A673 (cell line): Measurements from ENCODE around the gene SOX4. TPM values are rescaled to one million over a fixed set of nuclear protein-coding genes. Genes with fewer than 3 reads are reported as not detected.

Source experiments
- BruUV-seq: library from RNA; stranded (reverse); fragments of 400-500 nt; replicated peaks from 2 replicates; lab custom pipeline; 2021; lab: Mats Ljungman, UMichigan
- CTCF ChIA-PET: fragments of 300-600 bp; sonication (Branson Sonifier 250); formaldehyde crosslinking; loops from one replicate; lab custom pipeline; 2022; ENCODE audit warnings: antibody characterized with exemption; lab: Charles Lee
- POLR2A ChIA-PET: fragments of 300-600 bp; sonication (Branson Sonifier 250); formaldehyde crosslinking; loops from one replicate; lab custom pipeline; 2022; ENCODE audit warnings: antibody characterized with exemption; ENCODE audit not compliant: low non-redundant PET; lab: Charles Lee
- DNase-seq: peaks from one replicate; pipeline ENCODE4 v3.0.0-alpha.2; 2015; ENCODE audit warnings: low spot score
- H3K27ac ChIP-seq: fragments of 200-600 bp; sonication (generic); 2 replicates; pipeline ENCODE4 v1.5.1; 2016; ENCODE audit warnings: mixed run types, low read depth, mild to moderate bottlenecking, mixed read lengths, antibody characterized with exemption, low read length; ENCODE audit not compliant: poor library complexity, severe bottlenecking
- H3K27me3 ChIP-seq: fragments of 200-600 bp; sonication (generic); replicated peaks from 2 replicates; pipeline ENCODE4 v1.6.1; 2017; ENCODE audit warnings: mixed run types, low read depth, mild to moderate bottlenecking, mixed read lengths, antibody characterized with exemption, low read length; ENCODE audit not compliant: insufficient read depth, poor library complexity
- H3K36me3 ChIP-seq: fragments of 200-600 bp; sonication (generic); 2 replicates; pipeline ENCODE4 v1.6.1; 2016; ENCODE audit warnings: mixed run types, mild to moderate bottlenecking, mixed read lengths, antibody characterized with exemption, low read length; ENCODE audit not compliant: insufficient read depth, poor library complexity, severe bottlenecking
- H3K4me1 ChIP-seq: fragments of 200-600 bp; sonication (generic); 2 replicates; pipeline ENCODE4 v1.6.1; 2017; ENCODE audit warnings: mixed run types, mild to moderate bottlenecking, mixed read lengths, antibody characterized with exemption, low read length; ENCODE audit not compliant: insufficient read depth, poor library complexity, severe bottlenecking
- H3K4me3 ChIP-seq: fragments of 200-600 bp; sonication (generic); 2 replicates; pipeline ENCODE4 v1.5.1; 2016; ENCODE audit warnings: low read depth, mixed run types, mild to moderate bottlenecking, mixed read lengths, low read length; ENCODE audit not compliant: poor library complexity, severe bottlenecking
- H3K9me3 ChIP-seq: fragments of 200-600 bp; sonication (generic); 2 replicates; pipeline ENCODE4 v1.6.1; 2016; ENCODE audit warnings: mixed run types, low read depth, mild to moderate bottlenecking, mixed read lengths, antibody characterized with exemption, low read length; ENCODE audit not compliant: poor library complexity, severe bottlenecking
- EZH2 ChIP-seq: fragments of 200-600 bp; sonication (generic); IDR thresholded peaks from 2 replicates; pipeline ENCODE4 v1.6.1; 2017; ENCODE audit warnings: borderline replicate concordance, low read depth, mild to moderate bottlenecking, mixed read lengths, antibody characterized with exemption, low read length; ENCODE audit not compliant: poor library complexity, severe bottlenecking
- intact Hi-C: fragments of 100-400 bp; cut with micrococcal nuclease; formaldehyde crosslinking; loops from one replicate; pipeline ENCODE4 v1.10.0; 2022; ENCODE audit not compliant: unreplicated experiment
- total RNA-seq: library from RNA; stranded (reverse); gene quantifications from 2 replicates; pipeline ENCODE4 v1.2.3, GENCODE V29; 2021
- TF ChIP-seq, protein P1 (sequence below): fragments of 300-800, 200-600 bp; sonication (generic); conservative IDR thresholded peaks from 2 replicates; pipeline ENCODE4 v1.5.1; 2017; ENCODE audit warnings: low read depth, mild to moderate bottlenecking, antibody characterized with exemption, low read length, moderate library complexity, mixed read lengths

SOX4 gene
- total RNA-seq, 1 experiment from 2014 or later, result 59.4 TPM

DNA sequence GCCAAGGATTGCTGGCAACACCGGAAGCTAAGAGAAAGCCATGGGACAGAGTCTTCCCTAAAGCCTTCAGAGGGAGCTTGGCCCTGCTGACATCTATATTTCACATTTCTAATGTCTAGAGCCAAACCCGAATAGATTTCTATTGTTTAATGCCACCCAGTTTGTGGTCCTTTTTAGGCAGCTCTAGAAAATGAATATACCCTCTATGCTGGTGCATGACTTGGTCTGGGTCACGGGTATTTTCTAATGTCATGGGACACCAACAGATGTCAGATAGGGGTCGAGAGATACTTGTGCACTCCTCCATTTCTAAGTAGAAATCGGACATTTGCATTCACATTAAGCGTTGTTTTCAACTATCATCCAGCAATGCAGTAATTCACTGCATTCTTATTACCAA is 37.0 kb upstream of the SOX4 start:
- ChIA-PET POLR2A (no interaction called here), CTCF (no interaction called here)
- Histone ChIP-seq H3K27me3 (no peaks in the 10 kb centered on the region), H3K9me3 (no peaks in the 10 kb centered on the region), H3K4me1 (no peaks in the 10 kb centered on the region), H3K4me3 (no peak overlapping the region), H3K27ac (no peak overlapping the region), H3K36me3 (no peaks in the 10 kb centered on the region)
- no peak for DNase-seq
- TF ChIP-seq, protein P1, sequence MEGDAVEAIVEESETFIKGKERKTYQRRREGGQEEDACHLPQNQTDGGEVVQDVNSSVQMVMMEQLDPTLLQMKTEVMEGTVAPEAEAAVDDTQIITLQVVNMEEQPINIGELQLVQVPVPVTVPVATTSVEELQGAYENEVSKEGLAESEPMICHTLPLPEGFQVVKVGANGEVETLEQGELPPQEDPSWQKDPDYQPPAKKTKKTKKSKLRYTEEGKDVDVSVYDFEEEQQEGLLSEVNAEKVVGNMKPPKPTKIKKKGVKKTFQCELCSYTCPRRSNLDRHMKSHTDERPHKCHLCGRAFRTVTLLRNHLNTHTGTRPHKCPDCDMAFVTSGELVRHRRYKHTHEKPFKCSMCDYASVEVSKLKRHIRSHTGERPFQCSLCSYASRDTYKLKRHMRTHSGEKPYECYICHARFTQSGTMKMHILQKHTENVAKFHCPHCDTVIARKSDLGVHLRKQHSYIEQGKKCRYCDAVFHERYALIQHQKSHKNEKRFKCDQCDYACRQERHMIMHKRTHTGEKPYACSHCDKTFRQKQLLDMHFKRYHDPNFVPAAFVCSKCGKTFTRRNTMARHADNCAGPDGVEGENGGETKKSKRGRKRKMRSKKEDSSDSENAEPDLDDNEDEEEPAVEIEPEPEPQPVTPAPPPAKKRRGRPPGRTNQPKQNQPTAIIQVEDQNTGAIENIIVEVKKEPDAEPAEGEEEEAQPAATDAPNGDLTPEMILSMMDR, result no peak
- no peak for TF ChIP-seq EZH2
- intact Hi-C loops, result no loop called here
- no TSS peak for BruUV-seq

DNA sequence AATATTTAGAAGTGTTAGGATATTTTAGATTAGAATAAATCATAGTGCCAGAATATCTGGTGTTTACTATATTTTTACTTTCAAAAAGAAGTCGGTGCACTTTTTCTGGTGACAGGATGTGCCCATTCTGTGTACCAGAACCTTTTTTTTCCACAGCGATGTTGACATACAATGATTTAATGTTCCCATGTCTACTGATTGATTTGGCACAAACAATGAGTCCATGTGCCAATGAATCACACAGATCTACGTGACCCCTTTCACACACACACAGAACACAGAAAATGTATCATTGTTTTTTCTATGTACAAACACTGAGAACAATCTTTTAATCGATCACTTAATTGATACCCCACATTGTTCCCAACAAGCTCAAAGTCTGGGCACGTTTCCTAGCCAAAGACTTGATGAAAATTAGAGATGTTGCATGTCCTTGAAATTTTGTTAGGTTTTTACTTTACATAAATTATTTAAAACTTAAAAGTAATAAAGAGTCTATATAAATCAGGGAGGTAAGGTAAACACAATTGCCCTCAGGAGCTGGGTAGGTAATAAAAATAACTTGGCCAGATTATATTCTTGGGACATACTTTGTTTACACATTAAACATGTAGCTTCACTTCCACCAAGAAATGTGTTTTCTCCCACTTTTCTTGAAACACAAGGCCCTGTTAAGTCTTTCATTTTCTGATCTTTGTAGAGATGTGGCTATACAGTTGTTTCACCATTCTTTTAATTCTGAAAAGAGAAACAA is 36.4 kb upstream of the SOX4 start:
- TF ChIP-seq, protein P1, result no peak
- TF ChIP-seq EZH2, result no peak

DNA sequence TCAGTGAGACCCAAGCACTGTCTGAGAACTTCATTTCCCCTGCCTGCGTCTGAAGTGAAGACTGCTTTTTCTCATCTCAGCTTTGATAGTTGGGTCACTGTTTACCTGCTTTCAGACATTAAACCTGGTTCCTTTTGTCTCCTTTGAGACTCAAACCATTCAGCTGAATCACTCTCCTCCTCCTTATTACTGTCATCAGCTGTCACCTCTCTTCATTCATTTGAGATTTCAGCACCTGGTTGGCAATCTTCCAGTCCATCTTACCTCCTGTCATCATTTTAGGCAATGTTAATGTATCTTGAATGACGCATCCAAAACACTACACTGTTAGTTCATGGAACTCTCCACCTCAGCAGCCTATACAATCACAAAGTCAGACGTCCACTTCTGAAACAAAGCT is 34.3 kb upstream of the SOX4 start:
- DNase-seq, result no peak
- TF ChIP-seq, protein P1, result no peak
- TF ChIP-seq EZH2, result no peak
- Histone ChIP-seq H3K9me3 (no peaks in the 10 kb centered on the region), H3K27ac (no peak overlapping the region), H3K4me1 (no peaks in the 10 kb centered on the region), H3K4me3 (no peak overlapping the region), H3K27me3 (no peaks in the 10 kb centered on the region), H3K36me3 (no peaks in the 10 kb centered on the region)
- POLR2A ChIA-PET, result no interaction called here
- intact Hi-C loops, result no loop called here
- CTCF ChIA-PET, result no interaction called here
- BruUV-seq, result no TSS peak

More for the DNA sequence above, 36.4 kb upstream of the SOX4 start:
- intact Hi-C loops, result no loop called here
- ChIA-PET CTCF (no interaction called here), POLR2A (no interaction called here)
- no peak overlapping the region for H3K4me3 ChIP-seq
- BruUV-seq, result no TSS peak
- DNase-seq, result no peak
- H3K36me3 ChIP-seq, result no peaks in the 10 kb centered on the region
- H3K27me3 ChIP-seq, result no peaks in the 10 kb centered on the region
- H3K4me1 ChIP-seq, result no peaks in the 10 kb centered on the region
- H3K27ac ChIP-seq, result no peak overlapping the region
- H3K9me3 ChIP-seq, result no peaks in the 10 kb centered on the region
